HepG2 (cell line): ENCODE measurements around the gene OPRM1. TPM values are rescaled to one million over a fixed set of nuclear protein-coding genes. Genes with fewer than 3 reads are reported as not detected.
"Not testable (repeated sequence)": the region's sequence is repeated elsewhere in the genome, so short reads cannot be mapped to it uniquely, and the experiment has no call there.

Experiments
- ATAC-seq: fragments of 200-7000 bp; cut with Tn5 transposase; 3 replicates; pipeline ENCODE4 v1.9.1; 2020; ENCODE audit warnings: mild to moderate bottlenecking, moderate library complexity
- BruUV-seq: library from RNA; stranded (reverse); fragments of 400-500 nt; replicated peaks from 2 replicates; lab custom pipeline; 2021; lab: Mats Ljungman, UMichigan
- CTCF ChIA-PET: fragments of 300-600 bp; formaldehyde crosslinking; extraction: SDS; loops from one replicate; lab custom pipeline; 2021; ENCODE audit warnings: low total read pairs, inconsistent platforms, low intra/inter-chr PET ratio; lab: Yijun Ruan, JAX
- POLR2A ChIA-PET: fragments of 350-600 bp; sonication (Branson Sonifier 250); formaldehyde crosslinking; loops from one replicate; lab custom pipeline; 2020; ENCODE audit warnings: antibody characterized with exemption, inconsistent platforms; lab: Yijun Ruan, JAX
- DNase-seq: peaks from one replicate; pipeline ENCODE4 v3.0.0-alpha.2; 2015; ENCODE audit warnings: low spot score
- FAIRE-seq: peaks from 3 replicates; lab custom pipeline; 2011; peaks lifted over from hg19 to GRCh38; lab: Jason Lieb, UNC
- H2AFZ ChIP-seq: one replicate; pipeline ENCODE4 v1.6.1; 2011; ENCODE audit warnings: low read length, inconsistent platforms
- H3K27ac ChIP-seq: fragments of 300-600 bp; 3 replicates; pipeline ENCODE4 v1.8.0; 2011; ENCODE audit warnings: mixed run types, mild to moderate bottlenecking, mixed read lengths, low read length, inconsistent platforms; ENCODE audit not compliant: insufficient read depth; ENCODE audit errors: extremely low read length
- H3K27me3 ChIP-seq, 2 experiments: fragments of 200-600 bp in 1 of 2; 2 replicates in 1 of 2; 3 replicates in 1 of 2; pipeline versions ENCODE4 v1.6.0 to v1.8.0; 2011; ENCODE audit warnings: low read length in 2 of 2, mild to moderate bottlenecking in 2 of 2, moderate library complexity in 2 of 2, inconsistent platforms in 1 of 2; ENCODE audit not compliant: insufficient read depth in 2 of 2, control insufficient read depth in 1 of 2
- H3K36me3 ChIP-seq, 2 experiments: fragments of 200-600 bp in 1 of 2; replicated peaks in 1 of 2; 2 replicates in 1 of 2; 3 replicates in 1 of 2; pipeline versions ENCODE4 v1.5.1 to v1.8.0; 2011; ENCODE audit warnings: low read length in 2 of 2, inconsistent platforms in 1 of 2; ENCODE audit not compliant: insufficient read depth in 2 of 2, control insufficient read depth in 1 of 2
- H3K4me1 ChIP-seq: 2 replicates; pipeline ENCODE4 v1.5.1; 2012; ENCODE audit warnings: low read length, inconsistent platforms; ENCODE audit not compliant: insufficient read depth
- H3K4me2 ChIP-seq: 2 replicates; pipeline ENCODE4 v1.6.0; 2011; ENCODE audit warnings: low read depth, low read length, inconsistent platforms
- H3K4me3 ChIP-seq, 3 experiments: fragments of 200-600 bp in 1 of 3; sonication (generic), shearing (Covaris generic) in 1 of 3; replicated peaks in 1 of 3; 2 replicates each; pipeline ENCODE4 v1.5.1; 2011 to 2016; ENCODE audit warnings: low read length in 3 of 3, inconsistent platforms in 2 of 3, low read depth in 2 of 3, mild to moderate bottlenecking in 2 of 3, control low read depth in 1 of 3, mixed read lengths in 1 of 3; ENCODE audit not compliant: insufficient read depth in 1 of 3
- H3K79me2 ChIP-seq: one replicate; pipeline ENCODE4 v1.6.1; 2011; ENCODE audit warnings: low read length, inconsistent platforms; ENCODE audit not compliant: insufficient read depth
- H3K9ac ChIP-seq: 2 replicates; pipeline ENCODE4 v1.6.0; 2011; ENCODE audit warnings: mild to moderate bottlenecking, low read depth, low read length, inconsistent platforms; ENCODE audit not compliant: insufficient read depth
- H3K9me3 ChIP-seq: 2 replicates; pipeline ENCODE4 v1.5.1; 2012; ENCODE audit warnings: mild to moderate bottlenecking, low read length
- H4K20me1 ChIP-seq: 2 replicates; pipeline ENCODE4 v1.6.0; 2011; ENCODE audit warnings: inconsistent platforms, mild to moderate bottlenecking, low read length, moderate library complexity; ENCODE audit not compliant: insufficient read depth
- ZNF331 ChIP-seq: sonication (generic); formaldehyde crosslinking; IDR thresholded peaks from 2 replicates; pipeline ENCODE4 v1.4.0; 2020; ENCODE audit warnings: missing genetic modification reagents
- ZNF788 ChIP-seq: sonication (generic); formaldehyde crosslinking; IDR thresholded peaks from 2 replicates; pipeline ENCODE4 v1.5.0; 2020; ENCODE audit warnings: mild to moderate bottlenecking, missing genetic modification reagents, borderline replicate concordance
- WGBS: methylation state at CpG from one replicate; pipeline ENCODE4 v1.1.6; 2017; ENCODE audit warnings: low lambda C conversion rate; 5-methylcytosine and 5-hydroxymethylcytosine counted together
- in situ Hi-C: cut with HindIII; loops from 2 replicates; pipeline ENCODE4 v1.10.0; 2017; ENCODE audit warnings: low pct_unique_long_range_greater_than_20kb; ENCODE audit not compliant: extremely low pct_ligation_motif_present
- intact Hi-C: fragments of 100-400 bp; cut with micrococcal nuclease; formaldehyde crosslinking; loops from one replicate; pipeline ENCODE4 v1.10.0; 2022; ENCODE audit not compliant: unreplicated experiment
- polyA plus RNA-seq, 8 experiments: library from polyadenylated mRNA; depleted of rRNA in 3 of 8; stranded (reverse) in 7 of 8; unstranded in 1 of 8; fragments of >200 nt; fragmentation: Illumina TruSeq in 4 of 8; extraction: Trizol in 4 of 8; gene quantifications; 2 replicates each; pipeline versions ENCODE4 v1.2.1 to v1.2.3, GENCODE V29; 2011 to 2016; ENCODE audit warnings: low read depth in 4 of 8, missing spikeins in 1 of 8, mixed read lengths in 1 of 8; ENCODE audit not compliant: insufficient read depth in 1 of 8
- total RNA-seq, 5 experiments: library from RNA; depleted of rRNA; stranded (reverse); fragments of >200 nt; fragmentation: Illumina TruSeq; extraction: Trizol; gene quantifications; 2 replicates each; pipeline ENCODE4 v1.2.3, GENCODE V29; 2016; ENCODE audit warnings: low read depth in 1 of 5
- TF ChIP-seq, protein P1 (sequence below): sonication (generic); formaldehyde crosslinking; IDR thresholded peaks from 2 replicates; pipeline ENCODE4 v1.4.0; 2020; ENCODE audit warnings: missing genetic modification reagents, borderline replicate concordance

Gene OPRM1
- total and polyA plus RNA-seq, 2 of the 13 experiments (the other 11 are each of a cell fraction or from before 2014, with no cell fraction given), result not detected

DNA sequence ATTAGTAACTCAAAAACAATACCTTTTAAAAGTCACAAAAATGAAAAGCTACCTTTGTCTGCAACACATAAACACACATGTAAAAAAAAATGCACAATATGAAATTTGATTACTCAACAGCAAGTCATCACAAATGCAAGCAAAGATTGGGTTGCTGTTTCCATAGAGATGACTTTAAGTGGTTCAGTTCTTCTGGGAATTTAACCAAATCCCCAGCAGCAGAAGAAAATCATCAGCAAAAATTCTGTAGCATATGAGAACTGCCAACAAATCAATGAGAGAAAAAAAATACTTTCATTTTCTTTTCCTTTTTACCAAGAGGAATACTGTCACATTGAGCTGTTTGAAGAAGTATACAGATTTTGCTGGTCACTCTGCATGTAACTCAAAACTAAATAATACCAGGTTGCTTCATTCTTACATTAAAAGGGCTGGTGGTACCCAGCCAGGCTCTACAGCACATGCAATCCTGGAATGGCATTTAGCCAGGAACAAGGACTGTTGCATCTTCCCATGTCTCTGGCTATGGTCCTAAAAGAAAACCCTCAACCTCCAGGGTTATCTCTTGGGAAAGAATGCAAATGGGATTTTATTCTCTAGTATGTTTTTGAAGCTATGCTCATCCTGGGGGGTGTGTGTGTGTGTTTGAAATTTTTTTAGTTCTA lies 158.3 kb downstream of the OPRM1 start:
- Histone ChIP-seq H3K36me3 (no peaks in the 10 kb centered on the region), H3K4me2 (no peak overlapping the region), H2AFZ (no peak overlapping the region), H4K20me1 (no peaks in the 10 kb centered on the region), H3K4me3 (no peak overlapping the region), H3K27ac (no peak overlapping the region)
- in situ Hi-C loops (no loop called here), intact Hi-C loops (no loop called here)
- FAIRE-seq, result no peak
- ChIA-PET POLR2A (no interaction called here), CTCF (no interaction called here)
- no TSS peak for BruUV-seq
- TF ChIP-seq ZNF331 (CRISPR knock-in tag) (no peak), ZNF788 (CRISPR knock-in tag) (no peak)
- TF ChIP-seq, protein P1, sequence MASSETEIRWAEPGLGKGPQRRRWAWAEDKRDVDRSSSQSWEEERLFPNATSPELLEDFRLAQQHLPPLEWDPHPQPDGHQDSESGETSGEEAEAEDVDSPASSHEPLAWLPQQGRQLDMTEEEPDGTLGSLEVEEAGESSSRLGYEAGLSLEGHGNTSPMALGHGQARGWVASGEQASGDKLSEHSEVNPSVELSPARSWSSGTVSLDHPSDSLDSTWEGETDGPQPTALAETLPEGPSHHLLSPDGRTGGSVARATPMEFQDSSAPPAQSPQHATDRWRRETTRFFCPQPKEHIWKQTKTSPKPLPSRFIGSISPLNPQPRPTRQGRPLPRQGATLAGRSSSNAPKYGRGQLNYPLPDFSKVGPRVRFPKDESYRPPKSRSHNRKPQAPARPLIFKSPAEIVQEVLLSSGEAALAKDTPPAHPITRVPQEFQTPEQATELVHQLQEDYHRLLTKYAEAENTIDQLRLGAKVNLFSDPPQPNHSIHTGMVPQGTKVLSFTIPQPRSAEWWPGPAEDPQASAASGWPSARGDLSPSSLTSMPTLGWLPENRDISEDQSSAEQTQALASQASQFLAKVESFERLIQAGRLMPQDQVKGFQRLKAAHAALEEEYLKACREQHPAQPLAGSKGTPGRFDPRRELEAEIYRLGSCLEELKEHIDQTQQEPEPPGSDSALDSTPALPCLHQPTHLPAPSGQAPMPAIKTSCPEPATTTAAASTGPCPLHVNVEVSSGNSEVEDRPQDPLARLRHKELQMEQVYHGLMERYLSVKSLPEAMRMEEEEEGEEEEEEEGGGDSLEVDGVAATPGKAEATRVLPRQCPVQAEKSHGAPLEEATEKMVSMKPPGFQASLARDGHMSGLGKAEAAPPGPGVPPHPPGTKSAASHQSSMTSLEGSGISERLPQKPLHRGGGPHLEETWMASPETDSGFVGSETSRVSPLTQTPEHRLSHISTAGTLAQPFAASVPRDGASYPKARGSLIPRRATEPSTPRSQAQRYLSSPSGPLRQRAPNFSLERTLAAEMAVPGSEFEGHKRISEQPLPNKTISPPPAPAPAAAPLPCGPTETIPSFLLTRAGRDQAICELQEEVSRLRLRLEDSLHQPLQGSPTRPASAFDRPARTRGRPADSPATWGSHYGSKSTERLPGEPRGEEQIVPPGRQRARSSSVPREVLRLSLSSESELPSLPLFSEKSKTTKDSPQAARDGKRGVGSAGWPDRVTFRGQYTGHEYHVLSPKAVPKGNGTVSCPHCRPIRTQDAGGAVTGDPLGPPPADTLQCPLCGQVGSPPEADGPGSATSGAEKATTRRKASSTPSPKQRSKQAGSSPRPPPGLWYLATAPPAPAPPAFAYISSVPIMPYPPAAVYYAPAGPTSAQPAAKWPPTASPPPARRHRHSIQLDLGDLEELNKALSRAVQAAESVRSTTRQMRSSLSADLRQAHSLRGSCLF (CRISPR knock-in tag), result no peak
- TF ChIP-seq, all 625 proteins: peak for 0
- no peaks in the 10 kb centered on the region for H3K4me1 ChIP-seq
- H3K9me3 ChIP-seq, result no peaks in the 10 kb centered on the region
- no peak overlapping the region for H3K9ac ChIP-seq
- H3K27me3 ChIP-seq, result no peaks in the 10 kb centered on the region
- no peak for DNase-seq
- ATAC-seq, result no peak
- H3K79me2 ChIP-seq, result no peaks in the 10 kb centered on the region

DNA sequence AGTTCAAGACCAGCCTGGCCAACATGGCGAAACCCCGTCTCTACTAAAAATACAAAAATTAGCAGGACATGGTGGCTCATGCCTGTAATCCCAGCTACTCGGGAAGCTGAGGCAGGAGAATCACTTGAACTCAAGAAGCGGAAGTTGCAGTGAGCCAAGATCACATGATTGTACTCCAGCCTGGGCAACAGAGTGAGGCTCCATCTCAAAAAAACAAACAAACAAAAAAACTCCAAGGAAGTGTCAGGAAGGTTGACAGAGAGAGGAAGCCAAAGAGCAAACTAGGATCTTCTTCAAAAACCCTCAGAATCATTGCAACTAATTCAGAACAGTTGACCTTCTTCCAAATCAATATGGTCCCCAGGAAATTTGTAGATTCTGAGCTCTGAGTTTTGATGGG lies 162.6 kb downstream of the OPRM1 start:
- H3K4me2 ChIP-seq, H3K9me3 ChIP-seq, H3K27me3 ChIP-seq, H3K27ac ChIP-seq, H2AFZ ChIP-seq, in situ Hi-C loops, H3K4me1 ChIP-seq, H3K4me3 ChIP-seq, intact Hi-C loops, H3K36me3 ChIP-seq, H3K79me2 ChIP-seq, ATAC-seq, H4K20me1 ChIP-seq, CTCF ChIA-PET, FAIRE-seq, BruUV-seq, POLR2A ChIA-PET, H3K9ac ChIP-seq, DNase-seq: not testable (repeated sequence)
- 28% methylated on average over 4 of the region's 4 CpGs for WGBS
